Glomerular endothelial cell (primary cell): ENCODE measurements around the gene ANKRD13D. TPM values are rescaled to one million over a fixed set of nuclear protein-coding genes. Genes with fewer than 3 reads are reported as not detected.

Experiments
- DNase-seq: peaks from one replicate; pipeline ENCODE4 v3.0.0-alpha.2; 2011; ENCODE audit warnings: low read depth, low spot score; ENCODE audit errors: extremely low read depth
- total RNA-seq: library from RNA; depleted of rRNA; stranded (reverse); fragments of >200 nt; gene quantifications from 2 replicates; pipeline ENCODE4 v1.2.3, GENCODE V29; 2015

Gene ANKRD13D
- total RNA-seq, 1 donor from 2014 or later = 44.2 TPM

DNA sequence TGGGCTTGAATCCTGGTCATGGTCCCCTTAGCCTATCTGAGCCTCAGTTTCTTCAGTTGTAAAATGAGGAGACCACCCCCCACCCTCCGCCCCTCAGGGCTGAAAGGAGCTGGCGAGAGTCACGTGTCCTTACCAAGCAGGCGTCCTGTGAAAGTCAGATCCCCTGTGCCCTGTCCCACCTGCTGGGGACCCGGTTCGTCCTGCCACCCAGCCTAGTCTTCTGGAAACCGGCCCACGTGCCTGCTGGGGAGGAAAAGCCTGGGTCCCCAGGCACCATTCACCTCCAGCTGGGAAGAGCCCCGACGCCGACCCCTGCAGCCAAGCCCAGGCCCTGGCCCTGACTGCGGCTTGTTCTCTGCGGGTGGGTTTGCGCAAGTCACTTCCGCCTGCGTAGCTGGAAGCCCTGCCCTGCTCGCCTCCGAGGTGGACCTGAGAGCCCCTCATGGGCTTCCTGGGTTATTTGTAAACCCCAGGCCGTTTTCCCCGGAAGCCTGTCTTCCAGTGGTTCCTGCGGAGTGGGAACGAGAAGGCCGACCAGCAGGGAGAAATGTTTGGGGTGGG lies 13.5 kb downstream of the ANKRD13D start:
- no peak for DNase-seq

DNA sequence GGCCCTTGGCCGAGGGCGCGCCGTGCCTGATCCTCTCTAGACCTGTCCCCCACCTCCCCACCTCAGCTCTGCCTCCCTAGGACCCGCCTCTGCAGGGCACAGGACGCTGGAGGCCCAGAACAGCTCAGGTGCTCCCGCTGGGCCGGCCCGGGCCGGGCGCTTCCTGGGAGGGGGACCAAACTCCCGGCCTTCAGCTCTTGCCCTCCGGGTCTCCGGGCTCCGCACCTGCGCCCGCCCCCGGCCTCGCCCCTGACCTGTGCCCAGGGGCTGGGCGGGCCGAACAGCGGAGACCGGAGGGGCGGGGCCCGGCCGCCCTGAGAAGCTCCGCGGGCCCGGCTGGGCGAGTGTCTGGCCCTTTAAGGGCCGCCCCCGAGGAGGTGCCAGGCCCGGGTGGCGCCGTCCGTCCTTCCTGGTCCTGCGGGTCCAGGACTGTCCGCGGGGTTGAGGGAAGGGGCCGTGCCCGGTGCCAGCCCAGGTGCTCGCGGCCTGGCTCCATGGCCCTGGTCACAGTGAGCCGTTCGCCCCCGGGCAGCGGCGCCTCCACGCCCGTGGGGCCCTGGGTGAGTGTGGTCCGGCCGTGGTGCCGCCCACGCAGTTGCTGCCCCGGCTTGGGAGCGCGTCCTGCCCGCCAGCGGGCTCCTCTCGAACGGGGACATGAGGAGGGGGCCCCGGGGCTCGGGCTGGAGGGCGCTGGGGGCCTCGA lies 14.2 kb downstream of the ANKRD13D start, which contains the start of gene SSH3:
SSH3 (plus strand) TSS at position 399 of the 703 bp plus-strand sequence; CDS start at position 495, 96 bp downstream.
- no peak for DNase-seq

DNA sequence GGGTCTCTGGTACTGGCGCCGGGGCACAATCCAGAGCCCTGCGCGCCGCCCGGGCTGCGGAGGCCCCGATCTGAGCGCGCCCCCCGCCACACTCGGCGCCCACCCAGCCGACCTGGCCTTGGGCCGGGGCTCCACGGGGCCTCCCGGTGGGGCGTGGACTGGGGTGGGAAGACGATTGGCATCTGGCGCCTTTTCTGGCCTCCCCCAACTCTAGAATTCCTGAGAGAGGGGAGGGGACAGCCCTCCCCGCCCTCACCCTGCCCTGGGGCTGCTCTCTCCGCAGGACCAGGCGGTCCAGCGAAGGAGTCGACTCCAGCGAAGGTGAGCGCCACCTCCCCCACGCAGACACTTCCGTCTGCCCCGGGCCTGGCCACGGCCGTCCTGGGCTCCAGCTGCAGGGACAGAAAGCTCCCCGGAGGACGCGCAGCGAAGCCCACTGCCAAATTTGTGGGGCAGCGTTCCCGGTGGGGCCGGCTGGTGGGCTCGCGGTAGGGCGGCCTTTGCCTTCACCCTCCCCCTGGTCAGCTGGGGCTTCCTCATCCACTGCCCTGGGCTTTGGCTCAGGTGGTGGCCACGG lies 14.8 kb downstream of the ANKRD13D start:
- DNase-seq = no peak

DNA sequence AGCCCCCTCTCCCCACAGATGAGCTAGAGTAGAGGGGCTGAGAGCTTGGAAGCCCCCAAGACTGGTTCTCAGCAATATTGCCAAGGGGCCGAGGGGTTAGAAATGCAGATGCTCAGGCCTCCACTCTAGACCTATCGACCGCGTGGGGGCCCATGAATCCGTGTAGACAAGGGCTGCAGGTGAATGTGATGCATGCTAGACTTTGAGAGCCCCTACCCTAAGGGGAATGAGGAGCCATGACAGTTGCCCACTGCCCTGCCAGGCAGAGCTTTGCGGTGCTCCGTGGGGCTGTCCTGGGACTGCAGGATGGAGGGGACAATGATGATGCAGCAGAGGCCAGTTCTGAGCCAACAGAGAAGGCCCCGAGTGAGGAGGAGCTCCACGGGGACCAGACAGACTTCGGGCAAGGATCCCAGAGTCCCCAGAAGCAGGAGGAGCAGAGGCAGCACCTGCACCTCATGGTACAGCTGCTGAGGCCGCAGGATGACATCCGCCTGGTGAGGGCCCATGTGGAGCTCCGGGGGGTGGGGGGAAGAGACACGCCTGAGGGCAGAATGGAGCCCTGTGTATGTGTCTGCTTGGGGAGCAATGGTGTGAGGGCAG lies 15.5 kb downstream of the ANKRD13D start:
- no peak for DNase-seq

DNA sequence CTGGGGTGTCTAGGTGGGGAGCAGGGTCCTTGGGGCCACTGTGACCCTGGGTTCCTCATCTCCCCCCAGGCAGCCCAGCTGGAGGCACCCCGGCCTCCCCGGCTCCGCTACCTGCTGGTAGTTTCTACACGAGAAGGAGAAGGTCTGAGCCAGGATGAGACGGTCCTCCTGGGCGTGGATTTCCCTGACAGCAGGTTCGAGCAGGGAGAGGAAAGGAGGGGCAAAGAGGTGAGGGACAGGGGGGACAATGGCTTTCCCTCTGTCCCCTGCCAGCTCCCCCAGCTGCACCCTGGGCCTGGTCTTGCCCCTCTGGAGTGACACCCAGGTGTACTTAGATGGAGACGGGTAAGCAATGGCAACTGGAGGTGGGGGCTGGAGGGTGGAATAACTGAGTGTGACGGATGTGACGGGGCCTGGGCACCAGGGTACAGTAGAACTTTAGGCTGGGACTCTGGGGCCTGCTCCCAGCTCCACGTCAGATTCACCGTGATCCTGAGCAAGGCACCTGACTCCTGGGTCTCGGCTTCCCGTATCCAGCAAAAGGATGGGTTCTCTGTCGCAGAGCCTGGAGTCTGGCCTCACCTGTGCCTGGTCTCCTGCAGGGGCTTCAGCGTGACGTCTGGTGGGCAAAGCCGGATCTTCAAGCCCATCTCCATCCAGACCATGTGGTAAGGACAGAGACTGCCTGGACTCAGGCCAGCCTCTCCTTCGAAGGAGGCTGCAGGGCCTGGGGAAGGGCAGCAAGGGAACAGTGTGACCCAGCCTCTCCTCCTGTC lies 17.9 kb downstream of the ANKRD13D start:
- no peak for DNase-seq

DNA sequence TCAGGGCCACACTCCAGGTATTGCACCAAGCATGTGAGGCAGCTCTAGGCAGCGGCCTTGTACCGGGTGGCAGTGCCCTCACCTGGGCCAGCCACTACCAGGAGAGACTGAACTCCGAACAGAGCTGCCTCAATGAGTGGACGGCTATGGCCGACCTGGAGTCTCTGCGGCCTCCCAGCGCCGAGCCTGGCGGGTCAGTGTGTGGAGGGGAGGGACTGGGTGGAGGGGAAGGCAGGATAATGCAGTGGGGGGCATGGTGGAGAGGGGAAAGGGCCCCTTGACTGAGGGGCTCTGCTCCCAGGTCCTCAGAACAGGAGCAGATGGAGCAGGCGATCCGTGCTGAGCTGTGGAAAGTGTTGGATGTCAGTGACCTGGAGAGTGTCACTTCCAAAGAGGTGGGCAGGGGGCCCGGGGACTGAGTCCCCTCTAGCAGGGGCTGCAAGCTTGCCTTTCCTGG lies 18.5 kb downstream of the ANKRD13D start:
- DNase-seq = no peak

DNA sequence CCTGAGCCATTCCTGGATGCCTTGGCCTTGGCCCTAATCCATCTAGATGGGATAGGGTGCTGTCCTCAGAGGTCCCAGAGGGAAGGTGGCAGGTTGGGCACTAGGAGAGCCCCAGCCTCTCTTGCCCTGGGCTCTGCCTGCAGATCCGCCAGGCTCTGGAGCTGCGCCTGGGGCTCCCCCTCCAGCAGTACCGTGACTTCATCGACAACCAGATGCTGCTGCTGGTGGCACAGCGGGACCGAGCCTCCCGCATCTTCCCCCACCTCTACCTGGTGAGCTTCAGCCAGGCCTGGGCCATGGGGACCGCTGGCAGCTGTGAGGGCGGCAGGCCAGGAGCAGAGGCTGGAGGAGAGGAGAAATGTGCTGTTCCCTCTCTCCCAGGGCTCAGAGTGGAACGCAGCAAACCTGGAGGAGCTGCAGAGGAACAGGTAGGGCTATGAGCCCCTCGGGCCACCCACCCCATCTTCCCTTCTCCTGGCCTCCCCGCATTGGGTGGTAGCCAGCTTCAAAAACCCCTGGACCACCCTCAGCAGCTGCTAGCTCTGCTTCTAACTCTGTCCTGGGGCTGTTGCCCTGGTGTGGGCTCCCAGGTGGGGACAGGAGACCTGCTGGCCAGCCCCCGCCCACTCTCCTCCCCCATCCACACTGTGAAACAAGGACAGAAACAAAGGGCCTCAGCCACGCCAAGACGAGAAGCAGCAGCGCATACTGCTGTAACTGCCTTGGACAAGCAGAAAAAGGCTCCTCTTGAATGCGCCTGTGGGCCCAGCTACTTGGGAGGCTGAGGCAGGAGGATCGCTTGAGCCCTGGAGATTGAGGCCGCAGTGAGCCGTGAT lies 19.1 kb downstream of the ANKRD13D start:
- no peak for DNase-seq

DNA sequence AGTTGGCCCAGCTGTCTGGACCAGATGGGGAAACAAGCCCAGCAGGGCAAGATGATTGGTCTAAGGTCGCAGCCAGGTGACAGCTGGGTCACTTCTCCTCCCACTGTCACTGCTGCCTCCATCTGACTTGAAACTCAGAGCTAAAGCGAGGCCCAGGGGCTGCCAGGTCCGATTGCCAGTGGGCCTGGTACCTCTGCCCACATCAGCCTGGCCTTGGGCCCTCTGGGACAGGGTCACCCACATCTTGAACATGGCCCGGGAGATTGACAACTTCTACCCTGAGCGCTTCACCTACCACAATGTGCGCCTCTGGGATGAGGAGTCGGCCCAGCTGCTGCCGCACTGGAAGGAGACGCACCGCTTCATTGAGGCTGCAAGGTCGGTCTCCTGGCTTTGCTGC lies 20.1 kb downstream of the ANKRD13D start:
- DNase-seq = no peak

DNA sequence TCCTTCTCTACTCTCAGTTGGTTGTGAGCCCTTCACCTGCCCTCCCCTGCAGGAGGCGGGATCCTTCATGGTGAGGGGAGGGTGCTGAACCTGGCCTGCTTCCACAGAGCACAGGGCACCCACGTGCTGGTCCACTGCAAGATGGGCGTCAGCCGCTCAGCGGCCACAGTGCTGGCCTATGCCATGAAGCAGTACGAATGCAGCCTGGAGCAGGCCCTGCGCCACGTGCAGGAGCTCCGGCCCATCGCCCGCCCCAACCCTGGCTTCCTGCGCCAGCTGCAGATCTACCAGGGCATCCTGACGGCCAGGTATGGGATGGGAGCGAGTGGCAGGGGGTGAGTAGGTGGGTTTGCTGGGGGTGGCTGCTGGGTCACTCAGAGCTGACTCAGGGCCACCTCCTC lies 20.6 kb downstream of the ANKRD13D start:
- DNase-seq = no peak

DNA sequence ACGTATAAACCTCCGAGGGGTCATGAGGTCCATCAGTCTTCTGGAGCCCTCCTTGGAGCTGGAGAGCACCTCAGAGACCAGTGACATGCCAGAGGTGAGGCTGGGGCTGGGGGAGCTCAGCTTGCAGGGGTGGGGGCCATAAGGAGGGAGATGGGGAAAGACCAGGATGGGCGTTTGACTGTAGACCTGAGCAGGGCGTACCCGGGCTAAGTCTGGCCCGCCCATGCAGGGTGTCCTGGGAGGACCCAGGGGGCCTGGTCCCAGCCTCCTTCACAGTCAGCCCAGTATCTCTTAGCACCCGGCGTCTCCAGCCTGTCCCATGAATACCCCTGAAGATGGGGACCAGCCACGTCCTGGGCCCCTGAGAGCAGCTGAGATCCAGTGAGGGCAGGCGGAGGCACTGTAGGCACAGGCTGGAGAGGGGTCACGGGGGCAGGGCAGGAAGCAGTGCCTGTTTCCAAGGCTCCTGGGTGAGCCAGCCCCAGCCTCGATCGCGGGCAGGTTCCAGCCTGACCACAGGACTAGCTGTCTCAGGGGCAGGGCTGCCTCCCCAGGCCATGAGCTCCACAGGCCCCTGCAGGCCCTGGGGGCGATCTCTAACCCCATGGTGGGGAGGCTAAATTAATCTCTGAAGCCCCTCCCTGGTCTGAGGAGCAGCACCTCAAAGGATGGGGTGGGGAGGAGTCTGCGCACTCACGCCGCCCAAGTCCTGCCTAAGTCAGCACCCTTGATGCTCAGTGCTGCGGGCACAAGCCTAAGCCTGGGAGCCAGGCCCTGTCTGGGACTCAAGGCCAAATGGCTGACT lies 21.3 kb downstream of the ANKRD13D start:
- DNase-seq = no peak

DNA sequence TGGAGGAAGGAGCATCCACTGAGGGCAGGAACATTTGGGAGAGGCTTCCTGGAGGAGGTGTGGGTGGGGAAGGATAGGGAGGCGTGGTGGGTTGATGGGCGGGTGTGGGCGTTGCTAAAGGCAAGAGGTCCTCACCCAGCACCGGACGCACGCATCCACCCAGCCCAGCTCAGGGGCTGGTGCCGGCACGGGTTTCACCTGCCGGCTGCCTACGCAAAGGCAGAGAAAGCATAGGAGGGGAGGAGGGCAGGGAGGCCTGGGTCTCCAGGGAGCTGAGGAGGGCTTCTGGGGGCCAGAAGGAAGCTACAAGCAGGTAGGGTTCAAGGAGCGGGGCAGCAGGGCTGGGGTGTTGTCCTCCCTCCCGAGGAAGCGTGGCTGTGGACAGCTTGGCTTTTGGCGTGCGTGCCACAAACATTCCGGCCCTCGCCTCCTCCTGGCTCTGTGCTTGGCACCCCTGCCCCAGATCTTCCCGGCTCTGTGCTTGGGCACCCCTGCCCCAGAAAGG lies 22.0 kb downstream of the ANKRD13D start:
- no peak for DNase-seq

DNA sequence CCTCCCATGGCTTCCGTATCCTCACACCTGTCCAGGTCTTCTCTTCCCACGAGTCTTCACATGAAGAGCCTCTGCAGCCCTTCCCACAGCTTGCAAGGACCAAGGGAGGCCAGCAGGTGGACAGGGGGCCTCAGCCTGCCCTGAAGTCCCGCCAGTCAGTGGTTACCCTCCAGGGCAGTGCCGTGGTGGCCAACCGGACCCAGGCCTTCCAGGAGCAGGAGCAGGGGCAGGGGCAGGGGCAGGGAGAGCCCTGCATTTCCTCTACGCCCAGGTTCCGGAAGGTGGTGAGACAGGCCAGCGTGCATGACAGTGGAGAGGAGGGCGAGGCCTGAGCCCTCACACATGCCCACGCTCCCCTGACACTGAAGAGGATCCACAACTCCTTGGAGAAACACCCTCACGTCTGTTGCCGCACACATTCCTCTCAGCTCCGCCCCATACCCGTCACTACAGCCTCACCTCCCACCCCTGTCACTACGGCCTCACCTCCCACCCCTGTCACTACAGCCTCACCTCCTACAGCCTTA lies 22.5 kb downstream of the ANKRD13D start:
- DNase-seq = no peak

DNA sequence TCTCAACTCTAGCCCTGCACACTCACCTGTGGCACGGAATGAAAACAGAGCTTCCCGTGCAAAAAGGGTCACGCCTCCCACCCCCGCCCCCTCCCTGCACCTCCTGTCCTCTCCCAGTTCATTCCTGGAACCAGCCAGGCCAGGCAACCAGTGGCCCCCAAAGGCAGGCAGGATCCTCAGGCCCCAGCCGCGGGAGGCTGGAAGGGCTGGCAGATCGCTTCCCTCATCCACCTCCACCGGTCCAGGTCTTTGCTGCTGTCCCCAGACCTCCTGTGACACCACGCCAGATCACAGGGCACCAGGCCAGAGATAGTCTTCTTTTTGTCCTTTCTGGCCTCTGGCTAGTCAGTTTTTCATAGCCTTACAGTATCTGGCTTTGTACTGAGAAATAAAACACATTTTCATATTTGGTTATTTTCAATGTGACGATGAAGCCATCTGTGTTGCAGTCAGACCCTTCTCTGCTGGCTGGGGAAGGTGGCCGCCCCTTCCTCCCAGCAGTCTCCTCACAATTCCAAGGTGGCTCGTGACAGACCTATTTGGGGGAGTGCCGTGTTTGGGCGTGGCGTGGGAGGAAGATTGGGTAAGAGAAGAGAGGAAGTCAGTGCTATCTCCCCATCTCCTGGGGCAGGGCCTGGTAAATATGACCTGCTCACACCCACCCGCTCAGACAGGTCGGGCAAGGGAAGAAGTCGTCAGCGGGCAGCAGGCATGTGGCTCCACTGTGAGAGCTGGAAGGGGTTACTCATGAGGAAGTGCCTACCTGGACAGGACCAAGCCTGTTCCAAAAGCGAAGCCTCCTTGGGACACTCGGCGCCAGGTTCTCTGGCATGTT lies 23.3 kb downstream of the ANKRD13D start:
- DNase-seq = no peak

DNA sequence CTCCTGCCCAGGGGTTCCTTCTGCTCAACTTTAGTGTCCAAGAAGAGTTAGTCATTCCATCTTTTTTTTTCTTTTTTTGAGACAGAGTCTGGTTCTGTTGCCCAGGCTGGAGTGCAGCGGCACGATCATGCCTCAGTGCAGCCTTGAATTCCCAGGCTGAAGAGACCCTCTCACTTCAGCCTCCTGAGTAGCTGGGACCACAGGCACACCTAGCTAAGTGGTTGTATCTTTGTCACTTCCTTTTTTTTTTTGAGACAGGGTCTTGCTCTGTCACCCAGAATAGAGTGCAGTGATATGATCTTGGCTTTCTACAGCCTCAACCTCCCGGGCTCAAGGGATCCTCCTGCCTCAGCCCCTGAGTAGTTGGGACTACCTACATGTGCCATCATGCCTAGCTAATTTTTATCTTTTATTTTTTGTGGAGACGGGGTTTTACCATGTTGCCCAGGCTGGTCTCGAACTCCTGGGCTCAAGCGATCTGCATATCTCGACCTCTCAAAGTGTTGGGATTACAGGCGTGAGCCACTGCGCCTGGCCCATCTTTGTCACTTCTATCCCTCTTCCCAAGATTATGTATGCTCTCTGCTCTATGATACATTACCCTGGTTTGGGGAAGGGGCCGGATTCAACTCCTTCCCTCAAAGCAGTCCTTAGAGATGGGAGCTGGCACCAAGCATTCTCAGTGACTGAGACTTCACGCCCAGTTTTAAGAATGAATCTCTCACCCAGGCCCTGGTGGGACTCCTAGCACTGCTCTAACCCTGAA lies 24.2 kb downstream of the ANKRD13D start:
- DNase-seq = no peak

DNA sequence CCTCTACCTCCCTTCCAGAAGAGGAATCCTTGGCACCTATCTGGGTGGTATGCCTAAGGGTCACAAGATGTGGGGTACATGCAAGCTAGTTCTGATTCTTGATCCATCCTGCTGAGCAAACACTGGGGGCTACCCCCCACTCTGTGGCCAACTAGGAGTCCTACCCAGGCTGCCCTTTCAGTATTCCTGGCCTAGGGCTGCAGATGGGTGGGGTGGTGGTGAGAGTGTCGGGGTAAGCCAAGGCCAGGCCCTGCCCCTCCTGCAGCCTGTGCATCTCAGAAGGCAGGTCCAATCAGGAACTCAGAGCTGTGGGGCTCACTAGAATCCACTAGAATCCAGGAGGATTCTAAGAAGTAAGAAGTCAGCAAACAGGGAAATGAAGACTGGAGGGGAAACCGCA lies 25.1 kb downstream of the ANKRD13D start:
- DNase-seq = no peak

DNA sequence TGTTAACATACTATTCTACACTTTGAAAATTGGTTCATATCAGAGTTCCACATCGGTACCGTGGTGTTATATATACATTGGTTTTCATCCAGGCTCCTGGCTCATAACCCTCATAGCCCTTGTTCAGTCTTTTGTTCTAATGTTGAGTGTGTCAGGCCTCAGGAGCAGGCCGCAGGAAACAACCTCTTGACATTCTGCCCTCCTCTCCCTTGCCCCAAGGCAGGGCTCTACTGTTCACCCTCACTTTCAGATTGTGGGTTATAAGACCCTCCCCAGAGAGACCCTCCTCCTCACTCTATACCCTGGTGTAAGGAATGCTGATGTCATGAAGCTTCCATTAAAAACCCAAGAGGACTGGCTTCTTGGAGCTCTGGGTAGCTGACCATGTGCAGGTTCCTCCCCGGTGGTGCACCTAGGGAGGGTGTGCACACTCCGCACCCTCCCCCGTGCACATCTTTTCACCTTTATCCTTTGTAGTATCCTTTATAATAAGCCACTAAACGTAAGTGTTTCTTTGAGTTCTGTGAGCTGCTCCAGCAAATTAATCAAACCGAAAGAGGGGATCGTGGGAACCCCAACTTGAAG lies 26.3 kb downstream of the ANKRD13D start:
- no peak for DNase-seq

DNA sequence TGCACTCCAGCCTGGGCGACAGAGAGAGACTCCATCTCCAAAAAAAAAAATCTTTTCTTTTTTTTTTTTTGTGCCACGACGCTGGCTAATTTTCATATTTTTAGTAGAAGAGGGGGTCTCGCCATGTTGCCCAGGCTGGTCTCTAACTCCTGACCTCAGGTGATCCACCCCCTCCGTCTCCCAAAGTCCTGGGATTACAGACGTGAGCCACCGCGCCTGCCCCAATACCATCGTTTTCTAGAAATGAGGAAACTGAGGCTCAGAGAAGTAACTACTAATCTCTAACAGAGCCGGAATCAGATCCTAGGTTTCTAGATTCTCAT lies 27.7 kb downstream of the ANKRD13D start:
- DNase-seq = no peak
